GM12865 (cell line): ENCODE measurements around the gene SMG7.

ENCODE experiments used
- DNase-seq: peaks from one replicate; pipeline ENCODE4 v3.0.0; 2010; ENCODE audit warnings: low read depth
- H3K4me3 ChIP-seq: 2 replicates; pipeline ENCODE4 v1.5.1; 2011; ENCODE audit warnings: mild to moderate bottlenecking, low read depth, low read length, control low read depth
- CTCF ChIP-seq: IDR thresholded peaks from 2 replicates; pipeline ENCODE4 v1.5.1; 2011; ENCODE audit warnings: low read length, control low read depth, low read depth, inconsistent platforms; ENCODE audit not compliant: insufficient read depth; ENCODE audit errors: missing control alignments

SMG7 gene

GRCh38 chr1:183435497-183435896, 36.8 kb upstream of the SMG7 start:
- TF ChIP-seq CTCF, result no peak
- DNase-seq, result no peak

DNA sequence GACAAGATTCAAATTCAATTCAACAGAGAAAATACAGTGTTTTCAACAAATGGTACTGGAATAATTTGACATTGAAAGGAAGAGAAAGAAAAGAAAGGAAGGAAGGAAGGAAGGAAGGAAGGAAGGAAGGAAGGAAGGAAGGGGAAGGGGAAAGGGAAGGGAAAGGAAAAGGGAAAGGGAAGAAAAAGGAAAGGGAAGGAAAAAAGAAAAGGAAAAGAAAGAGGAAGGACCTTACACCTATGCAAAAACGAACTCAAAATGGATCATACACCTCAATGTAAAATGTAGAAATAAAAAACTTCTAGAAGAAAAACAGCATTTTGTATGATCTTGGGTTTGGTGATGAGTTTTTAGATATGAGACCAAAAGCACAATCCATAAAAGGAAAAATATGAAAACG, 34.2 kb upstream of the SMG7 start:
- DNase-seq, result no peak
- no peak for TF ChIP-seq CTCF
- H3K4me3 ChIP-seq, result no peak overlapping the region

More at GRCh38 chr1:183435497-183435896, 36.8 kb upstream of the SMG7 start:
- H3K4me3 ChIP-seq, result no peak overlapping the region

DNA sequence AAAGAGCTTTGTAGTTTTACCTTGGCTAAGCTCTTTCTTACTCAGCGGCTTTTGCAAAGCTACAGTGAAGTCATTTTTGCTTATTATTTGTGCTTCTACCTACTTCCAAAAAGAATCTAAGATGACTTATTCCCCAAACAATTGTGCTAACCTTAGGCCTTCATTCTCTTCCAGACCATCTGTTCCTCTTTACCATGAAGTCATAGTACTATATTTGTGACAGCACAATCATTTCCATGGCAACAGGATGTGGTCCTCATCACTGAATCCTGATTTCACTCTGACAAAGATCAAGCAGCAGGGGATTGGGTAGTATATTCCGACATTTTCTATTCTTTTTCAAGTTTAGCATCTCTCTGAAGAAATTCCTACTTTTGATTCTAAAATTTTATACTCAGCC, 29.3 kb upstream of the SMG7 start:
- TF ChIP-seq CTCF, result no peak
- DNase-seq, result no peak
- H3K4me3 ChIP-seq, result no peak overlapping the region

DNA sequence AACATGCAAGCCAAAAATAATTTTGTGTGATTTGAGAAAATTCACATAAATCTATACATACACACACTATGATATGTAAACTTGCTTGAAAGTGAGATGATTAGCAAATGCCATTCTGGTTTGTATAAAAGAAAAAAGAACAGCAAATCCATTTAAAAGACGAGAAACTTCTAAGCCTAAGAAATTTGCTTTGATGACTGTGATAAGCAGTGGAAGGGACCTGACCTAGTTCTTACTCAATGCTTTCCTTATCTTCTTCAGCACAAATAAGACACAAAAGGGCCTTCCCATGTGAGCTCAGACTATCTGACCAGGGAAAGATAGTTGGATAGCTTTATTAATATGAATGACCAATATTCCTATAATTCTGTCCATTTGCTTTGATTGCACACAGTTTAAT, 28.8 kb upstream of the SMG7 start:
- TF ChIP-seq CTCF, result no peak
- no peak for DNase-seq
- no peak overlapping the region for H3K4me3 ChIP-seq

DNA sequence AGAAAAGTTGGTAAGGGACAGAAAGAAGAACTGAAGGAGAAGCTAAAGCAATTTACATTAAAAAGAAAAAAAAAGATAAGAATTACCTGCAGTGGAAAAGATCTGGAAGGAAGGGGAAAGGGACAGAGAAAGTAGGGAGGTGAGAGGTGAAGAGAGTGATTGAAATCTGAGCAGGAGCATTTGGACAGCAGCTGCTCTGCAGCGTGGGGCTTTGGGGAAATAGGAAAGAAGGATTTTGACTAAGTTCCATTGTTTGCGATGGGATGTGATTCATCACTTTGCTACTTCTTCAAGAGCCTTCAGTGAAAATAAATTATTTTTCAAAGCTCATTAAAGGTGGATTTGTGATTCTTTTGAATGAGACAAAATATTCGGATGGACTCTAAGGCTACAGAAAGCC, 28.1 kb upstream of the SMG7 start:
- no peak overlapping the region for H3K4me3 ChIP-seq
- no peak for DNase-seq
- TF ChIP-seq CTCF, result no peak

DNA sequence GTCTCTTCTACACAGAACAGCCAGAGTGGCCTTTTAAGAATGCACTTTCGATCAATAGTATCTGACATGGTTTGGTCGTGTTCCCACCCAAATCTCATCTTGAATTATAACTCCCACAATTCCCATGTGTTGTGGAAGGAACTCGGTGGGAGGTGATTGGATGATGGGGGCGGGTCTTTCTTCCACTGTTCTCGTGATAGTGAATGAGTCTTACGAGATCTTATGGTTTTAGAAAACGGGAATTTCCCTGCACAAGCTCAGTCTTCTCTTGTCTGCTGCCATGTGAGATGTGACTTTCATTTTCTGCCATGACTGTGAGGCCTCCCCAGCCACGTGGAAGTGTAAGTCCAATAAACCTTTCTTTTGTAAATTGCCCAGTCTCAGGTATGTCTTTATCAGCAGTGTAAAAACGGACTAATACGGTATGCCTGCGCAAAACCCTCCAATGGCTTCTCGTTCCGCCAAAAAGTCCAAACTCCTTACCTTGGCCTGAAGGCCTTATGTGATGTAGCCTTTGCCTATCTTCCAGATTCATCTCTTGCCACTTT, 23.0 kb upstream of the SMG7 start:
- DNase-seq, result peak; percentile 4
- no peak overlapping the region for H3K4me3 ChIP-seq
- TF ChIP-seq CTCF, result no peak

DNA sequence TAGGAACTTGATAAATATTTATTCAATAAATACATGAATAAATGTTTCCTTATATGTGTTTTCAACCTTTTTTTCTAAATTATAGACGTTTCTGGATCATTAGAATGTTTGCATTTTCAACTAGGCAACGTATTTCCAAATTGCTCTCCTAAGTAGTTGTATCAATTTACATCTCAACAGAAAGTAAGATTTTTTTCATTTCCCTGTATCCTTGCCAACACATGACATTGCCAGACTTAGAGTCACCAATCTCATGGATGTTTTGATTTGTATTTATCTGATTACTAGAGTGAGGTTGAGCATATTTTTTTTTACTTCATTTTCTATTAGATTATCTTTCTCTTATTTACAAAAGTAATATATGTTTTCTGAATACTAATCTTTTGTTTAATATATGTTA, 22.2 kb upstream of the SMG7 start:
- no peak for TF ChIP-seq CTCF
- no peak overlapping the region for H3K4me3 ChIP-seq
- DNase-seq, result no peak
